Vagina (tissue), 2 donors: Measurements from ENCODE around the gene COX7A2. TPM values are rescaled to one million over a fixed set of nuclear protein-coding genes. Genes with fewer than 3 reads are reported as not detected.

Experiments
- DNase-seq, 2 donors: peaks; one replicate each; pipeline ENCODE4 v3.0.0-alpha.2; 2017; ENCODE audit errors: extremely low spot score in 2 of 2
- H3K27ac ChIP-seq: fragments of 200-600 bp; sonication (generic); one replicate; pipeline ENCODE4 v1.5.1; 2019
- H3K27me3 ChIP-seq: fragments of 200-600 bp; sonication (generic); one replicate; pipeline ENCODE4 v1.5.1; 2019
- H3K36me3 ChIP-seq, 2 donors: fragments of 200-600 bp; sonication (generic); one replicate each; pipeline ENCODE4 v1.5.1; 2017 to 2019
- H3K4me1 ChIP-seq: fragments of 200-600 bp; sonication (generic); one replicate; pipeline ENCODE4 v1.5.1; 2019
- H3K4me3 ChIP-seq, 2 donors: fragments of 200-600 bp; sonication (generic); 1 replicate in 1 of 2; 2 replicates in 1 of 2; pipeline ENCODE4 v1.5.1; 2016 to 2019
- H3K9me3 ChIP-seq: fragments of 200-600 bp; sonication (generic); one replicate; pipeline ENCODE4 v1.5.1; 2019
- POLR2A ChIP-seq, 2 donors: fragments of 450-650 bp; IDR thresholded peaks; one replicate each; pipeline ENCODE4 v1.6.1; 2017; ENCODE audit warnings: antibody characterized with exemption in 2 of 2, mild to moderate bottlenecking in 2 of 2, moderate library complexity in 2 of 2
- POLR2AphosphoS5 ChIP-seq, 2 donors: sonication (generic); formaldehyde crosslinking; IDR thresholded peaks; one replicate each; pipeline ENCODE4 v1.9.0; 2017; ENCODE audit warnings: antibody characterized with exemption in 2 of 2, mild to moderate bottlenecking in 2 of 2, low read depth in 1 of 2; ENCODE audit not compliant: insufficient read depth in 1 of 2
- intact Hi-C: fragments of 100-400 bp; cut with DNase I; formaldehyde crosslinking; loops from one replicate; pipeline ENCODE4 v1.15.1; 2023
- total RNA-seq: library from RNA; depleted of rRNA; stranded (reverse); fragments of >200 nt; gene quantifications from one replicate; pipeline ENCODE4 v1.2.3, GENCODE V29; 2016
- TF ChIP-seq, protein P1 (sequence below), 3 experiments: fragments of 450-650 bp in 2 of 3; fragments of 200-600 bp in 1 of 3; sonication (generic) in 1 of 3; IDR thresholded peaks; one replicate each; pipeline ENCODE4 v1.5.1; 2017 to 2019; ENCODE audit warnings: antibody characterized with exemption in 3 of 3, mild to moderate bottlenecking in 2 of 3, moderate library complexity in 2 of 3

COX7A2 gene
- total RNA-seq, 1 donor from 2014 or later = 286 TPM

DNA sequence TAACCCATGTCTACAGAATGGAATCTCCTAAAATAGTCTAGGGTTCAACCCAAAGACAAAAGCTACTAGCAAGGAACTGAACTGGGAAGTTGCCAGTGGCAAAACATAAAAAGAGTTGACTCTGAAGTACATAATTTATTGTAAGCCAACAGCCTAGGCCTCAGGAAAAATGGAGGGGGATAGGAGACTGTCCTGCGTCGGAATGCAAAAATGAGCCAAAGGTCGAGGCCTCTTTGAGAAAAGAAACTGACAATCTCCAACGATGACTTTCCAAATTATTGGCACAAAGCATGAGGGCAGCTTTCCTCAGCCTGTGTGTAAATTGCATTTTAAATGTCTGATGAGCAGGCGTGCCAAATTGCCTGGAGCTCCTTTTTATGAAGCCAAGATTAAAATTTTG is 39.9 kb downstream of the COX7A2 start:
- intact Hi-C loops = loop anchor here (10.0 kb wide), 3 partner anchors 599 to 1459 kb away; no protein-coding TSS in a partner anchor
- H3K27ac ChIP-seq = peak overlapping the region; percentile 87

DNA sequence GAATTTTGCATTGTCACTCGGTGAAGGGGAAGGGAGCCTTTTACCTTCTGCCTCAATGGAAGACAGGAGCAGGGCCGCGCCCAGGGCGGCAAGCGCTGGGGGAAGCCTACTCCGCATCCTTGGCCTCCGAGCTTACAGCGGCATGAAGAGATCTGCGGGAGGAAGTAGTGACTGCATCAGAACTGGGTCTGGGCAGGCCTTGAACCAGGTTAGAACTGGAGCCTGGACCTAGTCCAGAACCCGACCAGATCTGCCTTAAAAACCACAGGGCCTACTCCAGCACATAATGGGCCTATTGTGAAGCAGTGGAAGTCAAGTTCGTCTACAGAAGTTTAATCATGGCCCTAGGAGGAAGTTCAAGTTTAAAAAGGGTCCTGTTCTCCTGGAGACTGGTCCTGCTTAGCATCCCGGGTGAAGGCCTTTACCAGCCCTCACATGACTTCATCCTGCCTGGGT is 40.9 kb downstream of the COX7A2 start:
- no peaks in the 10 kb centered on the region for H3K9me3 ChIP-seq
- H3K27ac ChIP-seq = peak overlapping the region; percentile 87
- intact Hi-C loops = loop anchor here (10.0 kb wide), 3 partner anchors 598 to 1458 kb away; no protein-coding TSS in a partner anchor
- no peak for TF ChIP-seq POLR2A (IDR thresholded peaks at IDR 0.05)
- TF ChIP-seq, protein P1, sequence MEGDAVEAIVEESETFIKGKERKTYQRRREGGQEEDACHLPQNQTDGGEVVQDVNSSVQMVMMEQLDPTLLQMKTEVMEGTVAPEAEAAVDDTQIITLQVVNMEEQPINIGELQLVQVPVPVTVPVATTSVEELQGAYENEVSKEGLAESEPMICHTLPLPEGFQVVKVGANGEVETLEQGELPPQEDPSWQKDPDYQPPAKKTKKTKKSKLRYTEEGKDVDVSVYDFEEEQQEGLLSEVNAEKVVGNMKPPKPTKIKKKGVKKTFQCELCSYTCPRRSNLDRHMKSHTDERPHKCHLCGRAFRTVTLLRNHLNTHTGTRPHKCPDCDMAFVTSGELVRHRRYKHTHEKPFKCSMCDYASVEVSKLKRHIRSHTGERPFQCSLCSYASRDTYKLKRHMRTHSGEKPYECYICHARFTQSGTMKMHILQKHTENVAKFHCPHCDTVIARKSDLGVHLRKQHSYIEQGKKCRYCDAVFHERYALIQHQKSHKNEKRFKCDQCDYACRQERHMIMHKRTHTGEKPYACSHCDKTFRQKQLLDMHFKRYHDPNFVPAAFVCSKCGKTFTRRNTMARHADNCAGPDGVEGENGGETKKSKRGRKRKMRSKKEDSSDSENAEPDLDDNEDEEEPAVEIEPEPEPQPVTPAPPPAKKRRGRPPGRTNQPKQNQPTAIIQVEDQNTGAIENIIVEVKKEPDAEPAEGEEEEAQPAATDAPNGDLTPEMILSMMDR (IDR thresholded peaks at IDR 0.05) = no peak
- no peak for TF ChIP-seq POLR2AphosphoS5 (IDR thresholded peaks at IDR 0.05; ENCODE audit: insufficient read depth in 1 of 2, low read depth in 1 of 2)
- H3K4me1 ChIP-seq = peaks cover 46% of the 10 kb centered on the region
- no peaks in the 10 kb centered on the region for H3K36me3 ChIP-seq
- DNase-seq = no peak
- no peaks in the 10 kb centered on the region for H3K27me3 ChIP-seq
- peak overlapping the region; percentile 32 to 43 for H3K4me3 ChIP-seq

More for the DNA sequence above, 39.9 kb downstream of the COX7A2 start:
- DNase-seq = no peak
- TF ChIP-seq POLR2A (IDR thresholded peaks at IDR 0.05) (no peak), POLR2AphosphoS5 (IDR thresholded peaks at IDR 0.05; ENCODE audit: insufficient read depth in 1 of 2, low read depth in 1 of 2) (no peak)
- TF ChIP-seq, protein P1 (IDR thresholded peaks at IDR 0.05) = no peak
- Histone ChIP-seq H3K36me3 (no peaks in the 10 kb centered on the region), H3K27me3 (no peaks in the 10 kb centered on the region), H3K4me1 (peaks cover 53% of the 10 kb centered on the region), H3K4me3 (peak overlapping the region; percentile 66 to 79), H3K9me3 (no peaks in the 10 kb centered on the region)

DNA sequence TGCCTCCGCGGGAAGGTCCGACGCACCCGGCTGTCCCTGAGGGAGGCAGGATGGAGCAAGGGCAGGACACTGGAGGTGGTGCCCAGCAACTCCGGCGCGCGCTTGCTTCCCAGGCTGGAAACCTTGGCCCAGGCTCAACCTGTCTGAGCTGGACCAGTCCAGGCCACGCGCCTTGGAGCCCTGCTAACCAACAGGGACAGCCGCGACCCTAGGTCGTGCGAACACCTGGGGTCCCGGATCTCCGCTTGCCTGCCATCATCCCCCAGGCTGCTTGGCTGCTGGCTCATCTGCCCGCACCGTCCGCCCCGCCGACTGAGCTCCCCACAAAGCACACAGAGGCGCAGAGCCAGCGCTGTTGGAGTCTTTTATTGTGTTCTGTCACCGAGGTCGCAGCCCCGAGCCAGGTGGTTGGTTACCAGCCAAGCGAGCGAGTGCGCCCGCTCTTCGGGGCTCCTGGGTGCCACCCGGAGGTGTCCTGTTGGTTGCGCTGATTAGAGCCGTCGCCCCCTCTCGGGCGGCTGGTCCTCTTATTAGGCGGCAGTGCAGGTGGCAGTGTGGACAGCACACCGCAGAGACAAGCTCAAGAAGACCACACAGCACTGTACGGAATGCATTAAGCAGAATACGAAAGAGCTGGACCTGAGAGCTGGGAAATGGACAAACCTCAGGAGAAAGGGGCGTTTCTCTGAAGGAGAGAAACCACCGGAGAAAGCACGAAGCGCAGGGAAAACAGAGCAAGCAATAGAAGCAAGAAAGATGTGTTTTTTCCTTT is 41.5 kb downstream of the COX7A2 start:
- Histone ChIP-seq H3K4me3 (peak overlapping the region; percentile 32 to 43), H3K4me1 (peaks cover 41% of the 10 kb centered on the region), H3K27me3 (no peaks in the 10 kb centered on the region), H3K36me3 (no peaks in the 10 kb centered on the region), H3K27ac (peak overlapping the region; percentile 87), H3K9me3 (no peaks in the 10 kb centered on the region)
- TF ChIP-seq POLR2AphosphoS5 (IDR thresholded peaks at IDR 0.05; ENCODE audit: insufficient read depth in 1 of 2, low read depth in 1 of 2) (no peak), POLR2A (IDR thresholded peaks at IDR 0.05) (no peak)
- TF ChIP-seq, protein P1 (IDR thresholded peaks at IDR 0.05) = no peak
- intact Hi-C loops = loop anchor here (10.0 kb wide), 3 partner anchors 597 to 1457 kb away; no protein-coding TSS in a partner anchor
- no peak for DNase-seq

DNA sequence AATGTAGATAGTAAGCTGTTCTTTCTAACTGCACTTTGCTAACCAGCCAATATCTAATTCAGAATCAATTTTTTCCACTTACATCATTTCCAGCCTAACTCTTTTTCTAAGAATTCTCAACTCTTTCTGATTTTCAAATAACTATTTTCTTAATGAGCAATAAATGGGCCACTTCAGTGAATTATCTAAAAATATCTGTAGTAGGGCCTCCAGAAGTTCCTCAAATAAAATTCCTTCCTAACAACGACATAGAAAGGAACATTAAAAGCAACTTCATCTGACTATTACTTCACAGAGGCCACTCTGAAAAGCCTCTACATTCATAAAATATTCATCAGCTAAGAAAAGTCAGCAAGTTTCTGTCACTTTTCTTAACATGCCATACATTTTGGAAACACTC is 42.6 kb downstream of the COX7A2 start:
- H3K4me3 ChIP-seq = no peak overlapping the region
- intact Hi-C loops = loop anchor here (10.0 kb wide), 3 partner anchors 596 to 1456 kb away; no protein-coding TSS in a partner anchor
- no peaks in the 10 kb centered on the region for H3K9me3 ChIP-seq
- H3K27ac ChIP-seq = peak overlapping the region; percentile 87
- H3K36me3 ChIP-seq = no peaks in the 10 kb centered on the region
- no peaks in the 10 kb centered on the region for H3K27me3 ChIP-seq
- TF ChIP-seq, protein P1 (IDR thresholded peaks at IDR 0.05) = no peak
- no peak for TF ChIP-seq POLR2AphosphoS5 (IDR thresholded peaks at IDR 0.05; ENCODE audit: insufficient read depth in 1 of 2, low read depth in 1 of 2)
- TF ChIP-seq POLR2A (IDR thresholded peaks at IDR 0.05) = no peak
- H3K4me1 ChIP-seq = peaks cover 30% of the 10 kb centered on the region
- DNase-seq = no peak

DNA sequence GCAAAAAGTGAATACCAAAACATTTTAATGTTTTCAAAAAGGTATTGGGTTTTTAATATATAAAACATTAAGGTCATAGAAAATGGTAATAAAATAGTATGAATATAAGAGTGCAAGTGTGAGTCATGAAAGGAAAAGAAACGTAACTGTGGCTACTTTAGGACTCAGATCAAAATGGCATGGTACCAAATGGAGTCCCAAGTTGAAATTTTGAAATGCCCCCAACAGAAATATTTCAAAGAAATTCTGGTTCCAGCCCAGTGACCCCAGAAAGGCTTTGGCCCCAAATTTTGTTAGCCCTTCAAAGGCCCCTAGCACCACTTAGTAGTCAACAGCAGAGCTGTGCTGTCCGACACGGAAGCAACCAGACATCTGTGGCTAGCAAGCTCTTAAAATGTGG is 43.7 kb downstream of the COX7A2 start:
- H3K27ac ChIP-seq = no peak overlapping the region
- intact Hi-C loops = loop anchor here (10.0 kb wide), 3 partner anchors 595 to 1455 kb away; no protein-coding TSS in a partner anchor
- peaks cover 20% of the 10 kb centered on the region for H3K4me1 ChIP-seq

More for the DNA sequence above, 43.7 kb downstream of the COX7A2 start:
- Histone ChIP-seq H3K9me3 (no peaks in the 10 kb centered on the region), H3K27me3 (no peaks in the 10 kb centered on the region), H3K36me3 (no peaks in the 10 kb centered on the region), H3K4me3 (no peak overlapping the region)
- TF ChIP-seq, protein P1 (IDR thresholded peaks at IDR 0.05) = no peak
- TF ChIP-seq POLR2AphosphoS5 (IDR thresholded peaks at IDR 0.05; ENCODE audit: insufficient read depth in 1 of 2, low read depth in 1 of 2) (no peak), POLR2A (IDR thresholded peaks at IDR 0.05) (no peak)
- DNase-seq = no peak
